Measurements from ENCODE around the gene FOXRED2. TPM values are rescaled to one million over a fixed set of nuclear protein-coding genes. Genes with fewer than 3 reads are reported as not detected.

FOXRED2 gene
- total and polyA plus RNA-seq, 2 of the 8 experiments (the other 6 are each of a cell fraction or from before 2014, with no cell fraction given): 11.5 to 27.8 TPM

GRCh38 chr22:36442506-36443197 lies 64.2 kb downstream of the FOXRED2 start (continued):
- no peak for TF ChIP-seq CTCF (IDR thresholded peaks at IDR 0.05; ENCODE audit: control extremely low read depth in 1 of 3, insufficient read depth in 1 of 3, low read depth in 1 of 3, low read length in 3 of 3)
- no peak for TF ChIP-seq CHD2 (IDR thresholded peaks at IDR 0.05; ENCODE audit: low read length)
- no peak for TF ChIP-seq JUN (IDR thresholded peaks at IDR 0.05; ENCODE audit: low read depth, low read length)
- no peak for TF ChIP-seq CHD1 (IDR thresholded peaks at IDR 0.05; ENCODE audit: low read depth, low read length)
- no peak for TF ChIP-seq KDM4A (IDR thresholded peaks at IDR 0.05; ENCODE audit: low read depth, low read length, severe bottlenecking)
